GM20431 (cell line): ENCODE measurements around the gene TAF12.
"Not testable (repeated sequence)": the region's sequence is repeated elsewhere in the genome, so short reads cannot be mapped to it uniquely, and the experiment has no call there.

ENCODE experiments used
- in situ Hi-C: fragments of 300-500 bp; cut with MseI, MboI; formaldehyde crosslinking; loops from one replicate; pipeline ENCODE4 v1.15.0; 2020; ENCODE audit warnings: low sequenced_read_pairs; ENCODE audit not compliant: unreplicated experiment

The TAF12 gene

DNA sequence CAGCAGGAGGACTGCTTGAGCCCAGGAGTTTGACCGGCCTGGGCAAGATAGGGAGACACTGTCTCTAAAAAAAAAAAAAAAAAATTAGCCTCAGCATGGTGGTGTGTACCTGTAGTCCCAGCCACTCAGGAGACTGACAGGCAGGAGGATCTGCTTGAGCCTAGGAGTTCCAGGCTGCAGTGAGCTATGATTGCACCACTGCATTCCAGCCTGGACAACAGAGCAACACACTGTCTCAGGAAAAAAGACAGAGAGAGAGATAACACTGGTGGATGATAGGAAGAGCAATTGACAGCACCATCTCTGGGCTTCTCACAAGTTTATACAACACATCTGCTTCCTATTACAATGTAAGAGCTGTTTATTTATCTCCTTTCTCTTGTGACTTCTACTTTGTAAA lies 3.2 kb upstream of the TAF12 start:
- in situ Hi-C loops = no loop called here

DNA sequence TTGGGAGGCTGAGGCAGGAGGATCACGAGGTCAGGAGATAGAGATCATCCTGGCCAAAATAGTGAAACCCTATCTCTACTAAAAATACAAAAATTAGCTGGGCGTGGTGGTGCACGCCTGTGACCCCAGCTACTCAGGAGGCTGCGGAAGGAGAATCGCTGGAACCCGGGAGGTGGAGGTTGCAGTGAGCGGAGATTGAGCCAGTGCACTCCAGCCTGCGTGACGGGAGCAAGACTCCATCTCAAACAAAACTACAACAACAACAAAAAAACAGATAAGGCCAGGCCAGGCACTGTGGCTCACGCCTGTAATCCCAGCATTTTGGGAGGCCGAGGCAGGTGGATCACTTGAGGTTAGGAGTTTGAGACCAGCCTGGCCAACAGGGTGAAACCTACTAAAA lies 2.5 kb upstream of the TAF12 start:
- in situ Hi-C loops = not testable (repeated sequence)

DNA sequence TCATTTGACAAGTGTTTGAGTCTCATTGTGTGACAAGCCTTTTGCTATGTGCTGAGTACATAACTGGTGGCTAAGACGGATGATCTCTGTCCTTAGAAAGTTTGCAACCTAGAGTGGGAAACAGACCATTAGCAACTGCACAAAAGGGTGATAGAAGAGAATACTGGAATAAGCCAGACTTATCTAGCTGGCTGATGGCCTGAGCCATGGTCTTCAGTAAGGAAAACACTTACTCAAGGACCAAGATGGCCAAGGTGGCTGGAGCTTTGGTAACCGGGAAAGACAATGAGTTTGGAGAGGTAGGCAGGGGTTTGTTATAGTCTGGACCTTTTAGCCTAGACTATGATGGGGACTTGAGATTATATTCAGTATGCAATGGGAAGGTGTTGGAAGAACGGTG lies 1.6 kb upstream of the TAF12 start:
- in situ Hi-C loops = no loop called here

DNA sequence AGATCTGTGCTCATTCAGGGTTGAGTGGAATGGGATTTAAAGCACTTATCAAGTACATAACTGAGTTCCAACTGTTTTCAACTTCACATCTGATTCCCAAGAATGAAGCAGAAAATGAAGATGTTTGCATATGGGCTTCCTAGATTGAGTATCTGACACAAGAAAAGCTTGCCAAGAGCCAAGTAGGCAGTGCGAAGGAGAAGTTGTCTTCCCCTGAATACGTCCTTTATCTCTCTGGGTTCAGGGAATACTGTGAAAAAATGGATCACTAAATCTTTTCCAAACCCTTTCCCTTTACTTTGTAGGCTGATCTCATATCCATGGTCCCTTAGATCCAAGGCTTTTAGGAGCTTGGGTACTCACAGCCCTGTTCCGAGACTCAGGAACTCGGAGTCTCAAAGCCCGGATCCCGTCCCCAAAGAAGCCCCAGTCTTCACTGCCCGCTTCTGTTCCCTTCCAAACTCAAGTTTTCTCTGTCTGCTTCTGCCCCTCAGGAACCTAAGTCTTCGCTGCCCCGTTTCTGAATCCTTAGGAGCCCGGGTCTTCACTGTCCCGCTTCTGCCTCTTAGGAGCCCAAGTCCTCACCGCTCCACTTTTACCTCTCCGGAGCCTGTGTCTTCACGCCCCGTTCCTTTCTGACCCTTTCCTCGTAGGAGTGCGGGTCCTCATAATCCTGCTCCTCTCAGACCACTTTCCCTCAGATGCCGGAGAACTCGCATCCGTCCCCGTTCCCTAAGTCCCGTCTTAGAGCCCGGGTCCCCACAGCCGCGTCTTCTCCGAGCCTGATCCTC lies 616 bp downstream of the TAF12 start:
- in situ Hi-C loops = no loop called here

DNA sequence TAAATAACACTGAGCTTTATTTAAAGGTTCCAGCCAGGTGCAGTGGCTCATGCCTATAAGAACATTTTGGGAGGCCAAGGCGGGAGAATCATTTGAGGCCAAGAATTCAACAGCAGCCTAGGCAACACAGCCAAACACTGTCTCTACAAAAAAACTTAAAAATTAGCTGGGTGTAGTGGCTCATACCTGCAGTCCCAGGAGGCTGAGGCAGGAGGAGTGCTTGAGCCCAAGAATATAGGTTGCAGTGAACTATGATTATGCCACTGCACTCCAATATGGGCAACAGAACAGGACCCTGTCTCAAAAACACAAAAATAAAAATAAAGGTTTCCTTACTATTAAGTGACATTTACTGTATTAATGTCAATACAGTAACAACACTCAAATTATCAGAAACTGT lies 2.1 kb downstream of the TAF12 start:
- in situ Hi-C loops = no loop called here

DNA sequence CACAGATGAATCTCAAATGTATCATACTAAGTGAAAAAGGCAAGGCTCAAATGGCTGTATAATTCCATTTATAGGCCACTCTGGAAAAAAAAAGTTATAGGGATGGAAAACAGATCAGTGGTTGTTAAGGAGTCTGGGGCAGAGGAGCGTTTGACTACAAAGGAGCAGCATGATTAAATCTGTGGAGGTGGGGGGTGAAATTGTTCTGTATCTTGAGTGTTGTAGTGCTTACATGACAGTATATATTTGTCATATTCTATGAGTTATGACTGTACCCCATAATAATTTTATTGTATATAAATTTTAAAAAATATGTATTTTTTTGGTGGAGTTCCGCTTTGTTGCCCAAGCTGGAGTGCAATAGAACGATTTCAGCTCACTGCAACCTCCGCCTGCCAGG lies 10.3 kb downstream of the TAF12 start:
- in situ Hi-C loops = no loop called here

DNA sequence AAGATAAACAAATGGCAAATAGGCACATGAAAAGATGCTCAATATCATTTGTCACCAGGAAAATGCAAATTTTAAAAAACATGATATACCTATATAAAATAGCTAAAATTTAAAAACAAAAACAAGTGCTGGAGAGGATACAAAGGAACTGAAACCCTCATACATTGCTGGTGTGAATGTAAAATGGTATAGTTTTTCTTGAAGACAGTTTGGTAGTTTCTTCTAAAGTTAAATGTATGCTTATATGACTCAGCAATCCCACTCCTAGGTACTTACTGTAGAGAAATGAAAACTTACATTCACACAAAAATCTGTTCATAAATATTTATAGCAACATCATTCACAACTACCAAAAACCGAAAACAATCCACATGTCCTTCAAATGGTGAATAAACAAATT lies 11.2 kb downstream of the TAF12 start:
- in situ Hi-C loops = no loop called here

DNA sequence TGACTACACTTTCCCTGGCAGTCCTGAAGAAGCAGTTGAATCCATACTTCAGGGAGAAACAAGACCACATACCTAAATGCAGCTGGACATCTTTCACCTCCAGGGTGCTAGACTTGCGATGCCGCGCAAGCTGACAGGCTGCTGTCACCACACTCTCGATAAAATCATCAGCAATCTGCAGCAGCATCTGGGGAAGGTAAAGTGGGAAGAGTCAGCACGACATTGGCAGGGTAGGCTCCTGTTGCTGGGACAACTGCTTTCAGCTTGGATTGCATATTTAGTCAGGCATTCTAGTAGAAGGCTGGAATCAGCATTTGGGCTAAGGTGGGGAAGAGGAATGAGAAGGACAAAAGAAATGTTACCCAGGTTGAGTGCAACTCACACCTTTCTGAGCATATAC lies 29.7 kb downstream of the TAF12 start:
- in situ Hi-C loops = loop anchor here (25.0 kb wide), 1 partner anchor 201 kb away; no protein-coding TSS in a partner anchor

DNA sequence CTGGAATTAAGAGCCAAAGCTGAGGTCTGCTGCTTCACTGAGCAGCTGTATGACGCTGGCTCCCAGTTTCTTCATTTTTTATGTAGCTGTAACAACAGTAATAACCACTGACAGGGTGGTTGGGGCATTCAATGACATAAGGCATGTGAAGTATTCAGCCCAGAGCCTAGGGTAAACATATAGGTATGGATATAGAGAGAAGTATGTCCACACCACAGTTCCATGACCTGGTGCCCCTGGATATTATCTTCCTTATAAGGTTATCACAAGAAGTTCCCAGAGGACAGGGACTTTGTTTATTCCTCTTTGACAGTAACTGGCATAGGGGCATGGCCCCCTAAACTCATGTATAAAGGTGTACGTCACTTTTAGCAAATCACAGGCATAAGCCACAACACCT lies 36.1 kb downstream of the TAF12 start:
- in situ Hi-C loops = loop anchor here (10.0 to 25.0 kb wide), 2 partner anchors 82 to 194 kb away; no protein-coding TSS in a partner anchor

DNA sequence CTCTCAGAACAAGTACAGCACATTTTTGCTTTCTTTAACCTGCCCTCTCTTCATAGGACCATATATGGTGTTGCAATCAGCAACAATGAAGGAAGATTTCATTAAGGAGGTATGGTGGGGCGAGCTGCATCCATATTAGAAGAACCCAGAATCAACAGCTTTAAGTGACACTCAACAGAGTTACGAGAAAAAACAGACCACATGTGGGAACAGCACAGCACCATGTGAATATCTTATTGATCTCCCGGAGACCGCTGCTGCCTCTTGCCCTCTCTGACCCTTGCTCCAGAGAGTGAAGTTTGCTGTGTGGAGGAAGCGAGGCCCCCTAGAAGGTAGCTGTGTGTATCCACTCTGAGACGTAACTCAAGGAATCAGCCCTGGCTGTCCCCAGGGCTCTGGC lies 37.9 kb downstream of the TAF12 start:
- in situ Hi-C loops = loop anchor here (10.0 to 25.0 kb wide), 2 partner anchors 80 to 193 kb away; no protein-coding TSS in a partner anchor

DNA sequence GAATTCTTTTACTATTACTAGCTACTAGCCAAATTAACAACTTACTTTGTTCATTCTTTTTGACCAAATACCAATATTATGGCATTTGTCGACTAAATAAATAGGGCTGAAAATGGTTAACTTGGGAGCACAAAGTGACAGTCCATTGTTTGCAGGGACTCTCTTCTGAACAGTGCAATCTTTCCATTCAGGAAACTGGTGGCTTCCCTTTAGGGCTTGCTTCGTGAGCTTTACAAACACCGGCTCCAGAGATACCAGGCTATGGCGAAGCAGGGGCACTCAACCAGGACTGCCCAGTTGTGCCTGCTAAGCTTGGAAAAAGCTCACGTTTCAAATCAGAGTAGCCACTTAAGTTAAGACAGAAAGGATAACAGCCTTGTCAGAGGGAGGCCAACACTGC lies 38.5 kb downstream of the TAF12 start:
- in situ Hi-C loops = loop anchor here (10.0 to 25.0 kb wide), 2 partner anchors 80 to 192 kb away; no protein-coding TSS in a partner anchor

DNA sequence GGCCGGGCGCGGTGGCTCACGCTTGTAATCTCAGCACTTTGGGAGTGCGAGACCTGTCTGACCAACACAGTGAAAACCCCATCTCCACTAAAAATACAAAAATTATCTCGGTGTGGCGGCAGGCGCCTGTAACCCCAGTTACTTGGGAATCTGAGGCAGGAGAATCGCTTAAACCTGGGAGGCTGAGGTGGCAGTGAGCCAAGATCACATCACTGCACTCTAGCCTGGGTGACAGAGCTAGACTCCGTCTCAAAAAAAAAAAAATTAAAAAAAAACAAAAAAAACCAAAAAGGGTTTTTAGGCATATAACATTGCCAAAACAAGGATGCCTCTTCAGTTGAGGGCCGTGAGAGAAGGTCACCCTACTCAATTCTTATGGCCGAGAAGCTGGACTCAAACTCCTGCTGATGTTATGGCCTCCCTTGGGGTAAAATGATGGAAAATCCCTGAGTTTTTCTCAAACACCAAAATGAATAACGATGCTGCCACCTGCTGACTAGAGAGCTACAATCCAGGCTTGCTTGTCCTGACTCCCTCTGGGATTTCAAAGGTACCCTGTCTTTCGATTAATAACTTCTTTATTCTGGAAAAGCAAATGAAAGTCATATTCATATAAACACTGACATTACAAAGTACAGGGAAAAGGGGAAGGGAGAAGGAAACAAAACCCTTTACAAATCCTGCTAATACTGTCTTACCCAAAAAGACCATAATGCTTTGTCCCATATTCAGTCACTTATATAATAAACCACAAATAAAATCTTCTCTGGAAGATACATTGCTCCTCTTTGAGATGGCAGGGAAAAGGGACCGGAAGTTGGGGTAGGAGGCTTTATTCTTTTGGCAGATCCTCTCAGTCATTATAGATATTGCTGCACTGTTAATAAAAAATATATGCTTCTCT lies 40.1 kb downstream of the TAF12 start:
- in situ Hi-C loops = loop anchor here (10.0 to 25.0 kb wide), 2 partner anchors 78 to 190 kb away; no protein-coding TSS in a partner anchor

DNA sequence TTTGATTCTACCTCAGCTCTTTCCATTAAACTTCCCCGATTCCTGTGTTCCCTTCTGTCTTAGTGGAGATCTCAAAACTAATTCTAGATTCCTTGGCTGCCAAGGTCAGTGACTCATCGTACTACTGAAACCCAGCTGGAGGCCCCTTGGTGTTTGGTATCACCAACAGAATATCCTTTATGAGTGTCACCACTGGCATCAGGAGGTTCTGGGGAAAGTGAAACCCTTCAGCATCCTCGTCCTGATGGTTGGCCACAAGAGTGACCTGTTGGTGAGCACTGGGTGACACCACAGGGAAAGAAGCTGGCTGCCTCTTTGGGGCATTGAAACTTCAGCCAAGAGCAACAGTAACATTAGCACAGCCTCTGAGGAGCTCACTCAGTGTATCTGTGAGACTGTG lies 41.2 kb downstream of the TAF12 start:
- in situ Hi-C loops = loop anchor here (10.0 to 25.0 kb wide), 2 partner anchors 77 to 189 kb away; no protein-coding TSS in a partner anchor

DNA sequence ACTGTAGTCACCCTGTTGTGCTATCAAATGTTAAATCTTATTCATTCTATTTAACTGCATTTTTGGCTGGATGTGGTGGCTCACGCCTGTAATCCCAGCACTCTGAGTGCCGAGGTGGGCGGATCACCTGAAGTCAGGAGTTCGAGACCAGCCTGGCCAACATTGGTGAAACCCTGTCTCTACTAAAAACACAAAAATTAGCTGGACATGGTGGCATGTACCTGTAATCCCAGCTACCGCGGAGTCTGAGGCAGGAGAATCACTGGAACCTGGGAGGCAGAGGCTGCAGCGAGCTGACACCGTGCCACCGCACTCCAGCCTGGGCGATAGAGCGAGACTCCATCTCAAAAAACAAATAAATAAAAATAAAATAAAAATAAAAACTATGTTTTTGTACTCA lies 46.6 kb downstream of the TAF12 start:
- in situ Hi-C loops = not testable (repeated sequence)

DNA sequence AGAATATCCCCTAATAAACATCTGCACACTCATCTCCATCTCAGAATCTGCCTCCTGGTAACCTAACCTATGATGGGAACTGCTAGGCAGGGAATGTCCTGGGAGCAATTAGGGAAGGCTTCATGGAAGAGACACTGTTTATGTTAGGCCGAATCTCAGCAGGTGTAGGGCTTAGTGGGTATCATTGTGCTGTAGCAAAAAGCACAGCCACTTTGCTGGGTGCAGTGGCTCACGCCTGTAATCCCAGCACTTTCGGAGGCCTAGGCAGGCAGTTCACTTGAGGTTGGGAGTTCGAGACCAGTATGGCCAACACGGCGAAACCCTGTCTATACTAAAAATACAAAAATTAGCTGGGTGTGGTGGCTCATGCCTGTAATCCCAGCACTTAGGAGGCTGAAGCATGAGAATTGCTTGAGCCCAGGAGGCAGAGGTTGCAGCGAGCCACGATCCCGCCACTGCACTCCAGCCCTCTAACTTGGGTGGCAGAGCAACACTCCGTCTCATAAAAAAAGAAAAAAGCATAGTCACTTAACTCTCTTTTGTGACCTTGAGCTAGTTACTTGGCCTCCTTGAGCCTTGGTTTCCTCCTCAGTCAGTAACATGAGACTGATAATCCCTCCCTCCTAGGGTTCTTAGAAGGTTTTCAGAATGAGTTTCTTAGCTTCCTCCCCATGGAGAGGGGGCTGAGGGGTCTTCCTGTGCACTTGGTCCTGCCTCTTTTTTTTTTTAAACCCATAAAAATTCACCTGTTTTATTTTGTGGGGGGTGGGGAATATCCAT lies 47.3 kb downstream of the TAF12 start:
- in situ Hi-C loops = no loop called here

DNA sequence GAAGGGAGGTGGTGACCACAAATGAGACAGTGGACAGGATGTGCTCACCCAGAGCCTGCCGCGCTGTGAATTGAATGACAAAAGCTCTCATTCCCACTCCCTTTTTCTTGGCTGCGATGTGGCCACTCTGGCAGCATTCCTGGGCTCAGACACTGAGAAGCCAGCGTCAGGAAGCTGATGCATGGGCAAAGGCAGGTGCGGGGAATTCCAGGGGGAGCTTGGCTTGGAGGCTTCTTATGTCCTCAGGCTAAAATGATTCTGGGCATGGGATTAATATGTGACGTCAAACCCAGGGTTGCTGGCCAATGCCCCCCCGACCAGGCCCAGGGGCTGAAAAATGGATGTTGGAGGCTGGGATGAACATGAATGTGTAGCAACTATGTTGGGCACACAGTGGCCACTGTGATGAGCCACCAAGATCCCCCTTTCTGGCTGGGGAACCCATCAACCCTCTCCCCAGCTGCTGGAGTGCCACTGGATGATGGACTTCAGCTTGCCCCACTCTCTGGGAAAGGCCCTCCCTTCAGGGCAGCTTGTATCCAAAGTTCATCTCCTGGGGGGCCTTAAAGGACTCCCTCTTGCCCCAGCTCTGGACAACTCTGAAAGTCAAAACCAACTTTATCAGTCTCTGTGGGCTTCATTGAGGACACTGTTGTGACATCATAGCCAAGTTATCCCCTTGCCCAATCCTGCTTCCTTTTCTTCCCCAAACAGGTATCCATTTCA lies 48.0 kb downstream of the TAF12 start:
- in situ Hi-C loops = not testable (repeated sequence)

DNA sequence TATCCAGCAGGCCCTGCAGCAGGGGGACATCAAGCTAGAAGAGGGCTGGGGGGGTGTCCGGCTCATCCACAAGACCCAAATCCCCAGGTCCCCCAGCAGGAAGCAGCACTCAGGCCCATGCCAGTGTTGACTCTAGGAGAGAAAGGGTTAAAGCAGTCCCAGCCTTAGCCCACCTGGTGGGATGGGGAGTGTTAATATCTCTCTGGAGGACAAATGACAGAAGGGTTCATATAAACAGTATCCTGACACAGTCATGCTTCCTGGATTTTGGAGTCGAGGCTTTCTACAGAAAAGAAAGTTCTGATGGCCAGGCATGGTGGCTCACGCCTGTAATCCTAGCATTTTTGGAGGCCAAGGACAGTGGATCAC lies 48.9 kb downstream of the TAF12 start:
- in situ Hi-C loops = not testable (repeated sequence)

DNA sequence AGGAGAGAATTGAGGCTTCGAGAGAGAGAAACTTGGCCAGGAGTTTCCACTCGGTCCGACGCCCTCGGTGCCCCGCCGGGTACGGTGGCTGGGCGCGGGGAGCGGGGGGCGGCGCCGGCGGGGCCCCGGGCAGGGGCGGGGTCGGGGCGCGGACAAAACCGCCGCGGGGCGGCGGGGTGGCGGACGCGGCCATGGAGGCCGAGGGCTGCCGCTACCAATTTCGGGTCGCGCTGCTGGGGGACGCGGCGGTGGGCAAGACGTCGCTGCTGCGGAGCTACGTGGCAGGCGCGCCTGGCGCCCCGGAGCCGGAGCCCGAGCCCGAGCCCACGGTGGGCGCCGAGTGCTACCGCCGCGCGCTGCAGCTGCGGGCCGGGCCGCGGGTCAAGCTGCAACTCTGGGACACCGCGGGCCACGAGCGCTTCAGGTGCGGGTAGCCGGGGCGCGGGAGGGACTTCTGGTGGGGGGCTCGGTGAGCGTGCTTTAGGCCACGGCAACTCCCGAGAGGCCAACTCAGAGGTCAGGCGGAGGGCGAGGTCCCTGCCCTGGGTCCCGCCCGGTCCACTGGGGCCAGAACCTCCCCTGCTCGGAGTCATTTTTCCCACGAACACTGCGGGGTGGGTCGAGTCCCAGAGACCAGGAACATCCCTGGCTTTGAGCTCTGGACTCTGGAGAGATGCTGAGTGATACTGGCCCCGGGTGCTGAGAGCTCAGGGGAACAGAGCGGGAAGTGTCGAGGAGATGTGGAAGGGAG lies 50.4 kb downstream of the TAF12 start:
- in situ Hi-C loops = no loop called here
